ENCODE results near the gene SH3BGR.

DNA sequence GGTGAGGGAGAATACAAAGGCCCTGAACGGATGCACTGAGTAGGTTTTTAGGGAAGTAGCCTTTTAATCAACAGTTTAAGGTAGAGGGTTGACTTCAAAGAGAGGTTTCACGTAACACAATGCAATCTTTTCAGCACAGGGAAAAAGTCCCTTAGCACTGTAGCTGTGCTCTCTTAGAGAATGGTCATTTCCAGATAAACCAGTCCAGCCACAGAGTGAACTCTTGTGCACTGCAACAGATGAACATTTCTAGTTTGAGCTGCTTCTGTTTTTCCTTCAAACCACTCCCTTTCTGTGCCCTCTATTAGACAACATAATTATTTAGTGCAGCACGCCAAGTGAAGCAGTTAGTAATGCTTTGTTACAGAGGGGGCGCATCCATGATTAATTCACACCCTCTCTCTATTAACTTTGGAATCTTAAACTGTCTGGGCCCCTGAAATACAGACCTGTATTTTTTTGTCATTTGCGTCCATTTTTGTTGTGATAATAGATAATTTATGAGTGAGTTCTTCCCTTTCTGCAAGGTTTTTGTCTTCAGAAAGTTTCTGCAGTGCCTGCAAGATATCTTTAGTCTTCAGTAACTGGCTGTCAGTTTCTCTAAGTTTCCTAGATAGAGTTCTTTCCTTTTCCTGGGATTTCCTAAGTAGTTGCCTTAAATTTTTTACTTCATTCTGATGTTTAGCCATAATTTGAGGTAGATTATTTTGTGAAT is 29.1 kb upstream of the SH3BGR start:
- TF ChIP-seq, protein P1, sequence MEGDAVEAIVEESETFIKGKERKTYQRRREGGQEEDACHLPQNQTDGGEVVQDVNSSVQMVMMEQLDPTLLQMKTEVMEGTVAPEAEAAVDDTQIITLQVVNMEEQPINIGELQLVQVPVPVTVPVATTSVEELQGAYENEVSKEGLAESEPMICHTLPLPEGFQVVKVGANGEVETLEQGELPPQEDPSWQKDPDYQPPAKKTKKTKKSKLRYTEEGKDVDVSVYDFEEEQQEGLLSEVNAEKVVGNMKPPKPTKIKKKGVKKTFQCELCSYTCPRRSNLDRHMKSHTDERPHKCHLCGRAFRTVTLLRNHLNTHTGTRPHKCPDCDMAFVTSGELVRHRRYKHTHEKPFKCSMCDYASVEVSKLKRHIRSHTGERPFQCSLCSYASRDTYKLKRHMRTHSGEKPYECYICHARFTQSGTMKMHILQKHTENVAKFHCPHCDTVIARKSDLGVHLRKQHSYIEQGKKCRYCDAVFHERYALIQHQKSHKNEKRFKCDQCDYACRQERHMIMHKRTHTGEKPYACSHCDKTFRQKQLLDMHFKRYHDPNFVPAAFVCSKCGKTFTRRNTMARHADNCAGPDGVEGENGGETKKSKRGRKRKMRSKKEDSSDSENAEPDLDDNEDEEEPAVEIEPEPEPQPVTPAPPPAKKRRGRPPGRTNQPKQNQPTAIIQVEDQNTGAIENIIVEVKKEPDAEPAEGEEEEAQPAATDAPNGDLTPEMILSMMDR (conservative IDR thresholded peaks at IDR 0.05; ENCODE audit: low read length) = no peak
- TF ChIP-seq EZH2phosphoT487 (IDR thresholded peaks at IDR 0.05; ENCODE audit: borderline replicate concordance) = no peak
